ENCODE data around the gene DRICH1.
"Not testable (repeated sequence)": the region's sequence is repeated elsewhere in the genome, so short reads cannot be mapped to it uniquely, and the experiment has no call there.

DRICH1 gene, protein sequence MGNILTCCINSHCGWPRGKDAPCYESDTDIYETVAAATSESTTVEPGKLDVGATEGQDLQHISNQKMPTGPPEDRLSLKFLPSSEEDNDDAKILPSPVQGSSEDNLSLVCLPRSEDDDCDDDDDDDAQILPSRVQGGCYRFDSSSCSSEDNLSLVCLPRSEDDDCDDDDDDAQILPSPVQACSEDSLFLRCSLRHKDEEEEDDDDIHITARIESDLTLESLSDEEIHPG

DNA sequence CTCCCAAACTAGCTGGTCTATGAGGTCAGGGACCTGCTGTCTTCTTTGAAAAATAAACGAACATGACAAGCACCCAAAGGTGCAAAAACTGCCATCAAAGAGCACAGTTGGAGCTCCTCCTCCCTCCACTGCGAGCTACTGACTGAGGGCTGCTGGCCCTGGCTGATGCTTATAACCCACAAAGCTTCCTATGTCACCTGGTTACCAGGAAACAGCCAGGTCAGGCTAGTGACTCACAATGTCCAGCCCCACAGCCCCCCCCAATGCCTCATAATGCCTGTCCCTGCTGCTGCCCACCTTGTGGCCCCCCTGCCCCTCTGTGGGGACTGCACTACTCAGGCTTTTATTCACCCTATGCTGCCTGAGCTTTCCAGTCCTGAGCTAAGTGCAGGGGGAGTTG is at the start of gene DRICH1:
DRICH1 (minus strand) TSS at position 144 of the 400 bp plus-strand sequence. CDS start 298 bp downstream, outside the sequence.
- in situ Hi-C loops (cut with MboI; ENCODE audit: low sequenced_read_pairs), result no loop called here

DNA sequence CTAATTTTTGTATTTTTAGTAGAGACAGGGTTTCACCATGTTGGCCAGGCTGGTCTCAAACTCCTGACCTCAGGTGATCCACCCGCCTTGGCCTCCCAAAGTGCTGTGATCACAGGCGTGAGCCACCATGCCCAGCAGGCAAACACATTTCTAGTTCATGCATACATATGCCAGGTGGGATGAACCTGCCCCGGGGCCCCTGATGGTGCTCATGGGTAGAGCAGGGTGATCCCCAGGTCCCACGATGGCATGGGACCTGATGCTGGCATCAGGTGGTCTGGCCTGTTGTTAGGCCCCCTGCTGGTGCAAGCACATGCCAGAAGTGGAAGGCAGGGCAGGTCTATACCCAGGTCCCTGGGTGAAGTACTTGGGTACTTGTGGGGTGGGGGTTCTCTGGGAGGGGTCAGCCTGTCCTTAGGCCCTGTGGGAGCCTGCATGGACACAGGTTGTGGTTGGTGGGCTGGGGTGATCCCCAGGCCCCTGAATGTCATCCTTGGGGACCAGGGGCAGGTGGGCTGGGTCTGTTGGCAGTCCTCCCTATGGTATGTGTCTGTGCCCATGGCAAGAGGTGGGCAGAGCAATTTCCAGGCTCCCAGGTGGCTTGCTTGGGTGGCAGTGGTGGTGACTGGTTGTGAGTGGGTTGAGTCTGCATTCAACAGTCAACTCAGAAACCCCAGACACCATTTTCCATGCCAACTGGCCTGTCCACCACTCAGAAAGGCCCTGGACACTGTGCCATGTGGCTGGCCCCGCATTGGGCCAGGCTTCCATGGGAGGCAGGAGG is 49.1 kb upstream of the DRICH1 start:
- in situ Hi-C loops (cut with MboI; ENCODE audit: low sequenced_read_pairs), result no loop called here

DNA sequence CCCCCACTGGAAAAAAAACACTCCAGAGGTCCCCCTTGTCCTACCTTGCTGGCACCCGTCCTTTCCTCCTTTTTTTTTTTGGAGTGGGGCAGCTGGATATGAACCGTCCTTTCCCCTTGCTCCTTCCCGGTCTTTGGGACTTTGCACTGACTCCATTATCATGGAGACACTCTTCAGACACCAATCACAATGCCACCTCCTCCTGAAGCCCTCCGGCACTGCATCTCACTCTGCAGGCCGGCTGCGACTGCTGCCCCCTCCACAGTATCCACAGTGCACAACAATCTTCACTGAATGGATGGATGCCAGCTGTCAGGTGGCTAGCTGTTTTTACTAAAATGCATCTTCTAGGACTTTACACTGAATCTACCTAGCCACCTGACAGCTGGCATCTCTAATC is 46.0 kb upstream of the DRICH1 start:
- in situ Hi-C loops (cut with MboI; ENCODE audit: low sequenced_read_pairs), result no loop called here

DNA sequence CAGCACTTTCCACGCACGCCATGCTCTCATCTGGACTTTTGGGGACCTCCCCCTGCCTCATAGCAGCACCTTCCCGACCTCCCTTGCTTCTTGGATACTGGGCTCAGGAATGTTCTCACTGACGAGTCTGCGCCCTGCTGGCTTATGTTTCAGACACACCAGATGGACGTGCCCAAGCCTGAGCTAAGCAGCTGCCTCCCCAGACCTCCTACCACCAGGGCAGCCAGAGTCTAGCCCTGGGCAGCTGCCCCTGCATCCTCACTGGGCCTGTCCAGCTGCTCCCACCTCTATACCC is 45.5 kb upstream of the DRICH1 start:
- in situ Hi-C loops (cut with MboI; ENCODE audit: low sequenced_read_pairs), result no loop called here

DNA sequence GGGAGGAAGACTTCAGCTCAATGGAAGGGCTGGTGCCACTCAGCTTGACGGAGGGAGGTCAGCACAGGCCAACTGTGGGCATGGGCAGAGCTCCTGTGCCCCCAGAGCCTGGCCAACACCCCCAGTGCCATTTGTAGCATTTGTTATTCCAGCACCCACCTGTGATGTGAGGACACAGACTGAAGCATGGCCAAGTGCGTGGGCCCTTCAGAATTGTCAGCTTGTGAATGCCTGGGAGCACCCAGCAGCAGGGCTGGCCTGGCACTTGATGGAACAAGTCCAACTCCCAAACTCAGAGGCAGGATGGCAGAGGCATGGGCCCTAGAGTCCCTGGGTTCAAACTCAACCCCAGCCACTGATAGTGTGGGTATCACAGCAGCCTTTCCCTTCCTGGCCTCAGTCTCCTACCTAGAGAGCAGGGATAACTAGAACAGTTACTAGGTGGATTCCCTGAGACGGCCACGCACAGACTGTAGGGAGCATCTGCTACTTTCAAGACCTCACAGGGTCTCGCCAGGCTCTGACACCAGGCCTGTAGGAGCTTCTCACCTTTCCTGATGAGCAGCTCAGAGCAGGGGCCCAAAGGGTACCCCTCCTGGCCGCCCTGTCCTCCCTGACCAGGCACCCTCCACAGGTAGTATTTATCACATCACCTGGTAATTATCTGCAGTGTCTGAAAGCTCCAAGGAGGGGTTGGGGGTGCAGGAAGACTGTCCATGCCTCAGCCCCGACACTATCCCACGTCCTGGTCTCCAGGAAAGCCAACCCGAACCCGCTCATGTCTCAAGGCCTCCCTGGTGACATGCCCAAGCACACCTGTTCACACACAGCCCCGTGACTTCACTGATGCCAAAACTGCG is 45.0 kb upstream of the DRICH1 start:
- in situ Hi-C loops (cut with MboI; ENCODE audit: low sequenced_read_pairs), result not testable (repeated sequence)

DNA sequence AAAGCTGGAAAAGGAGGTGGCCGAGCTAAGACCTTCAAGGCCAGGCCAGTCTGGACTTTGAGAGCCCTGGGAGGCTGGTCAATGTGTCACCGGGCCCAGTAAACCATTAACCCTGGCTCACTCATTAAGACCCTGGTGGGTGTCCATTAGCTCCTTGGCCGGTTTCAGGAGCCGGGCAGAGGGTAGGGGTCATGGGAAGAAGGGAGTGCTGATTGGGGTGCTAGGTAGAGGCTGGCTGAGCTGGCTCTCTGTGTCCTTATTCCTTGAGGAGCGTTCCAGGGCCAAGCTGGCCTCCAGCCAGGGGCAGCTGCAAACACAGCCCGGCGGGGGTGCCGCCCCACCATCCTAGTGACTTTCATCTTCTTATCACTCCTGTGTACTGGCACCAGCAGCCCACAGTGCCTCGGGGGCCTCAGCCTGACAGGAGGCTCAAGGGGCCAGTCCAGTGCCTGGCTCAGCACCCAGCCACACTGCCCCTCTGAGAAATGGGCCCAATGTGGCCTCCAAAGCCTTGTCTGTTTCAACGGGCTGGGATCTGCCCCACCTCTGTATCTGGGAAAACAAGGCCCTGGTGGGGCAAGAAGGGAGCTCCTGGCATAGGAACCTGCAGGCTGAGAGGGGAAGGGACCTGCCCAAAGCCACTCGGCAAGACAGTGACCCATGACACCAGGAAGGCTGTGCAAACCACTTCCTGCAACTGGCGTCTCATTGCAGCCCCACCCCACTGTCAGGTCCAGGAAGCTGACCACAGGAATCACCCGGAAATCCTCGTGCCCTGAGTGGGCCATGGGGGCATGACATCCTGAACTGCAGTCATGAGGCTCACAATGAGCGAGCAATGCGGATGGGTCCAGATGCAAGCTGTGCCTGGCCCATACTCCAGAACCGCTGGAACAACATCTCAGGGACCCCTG is 43.6 kb upstream of the DRICH1 start:
- in situ Hi-C loops (cut with MboI; ENCODE audit: low sequenced_read_pairs), result no loop called here

DNA sequence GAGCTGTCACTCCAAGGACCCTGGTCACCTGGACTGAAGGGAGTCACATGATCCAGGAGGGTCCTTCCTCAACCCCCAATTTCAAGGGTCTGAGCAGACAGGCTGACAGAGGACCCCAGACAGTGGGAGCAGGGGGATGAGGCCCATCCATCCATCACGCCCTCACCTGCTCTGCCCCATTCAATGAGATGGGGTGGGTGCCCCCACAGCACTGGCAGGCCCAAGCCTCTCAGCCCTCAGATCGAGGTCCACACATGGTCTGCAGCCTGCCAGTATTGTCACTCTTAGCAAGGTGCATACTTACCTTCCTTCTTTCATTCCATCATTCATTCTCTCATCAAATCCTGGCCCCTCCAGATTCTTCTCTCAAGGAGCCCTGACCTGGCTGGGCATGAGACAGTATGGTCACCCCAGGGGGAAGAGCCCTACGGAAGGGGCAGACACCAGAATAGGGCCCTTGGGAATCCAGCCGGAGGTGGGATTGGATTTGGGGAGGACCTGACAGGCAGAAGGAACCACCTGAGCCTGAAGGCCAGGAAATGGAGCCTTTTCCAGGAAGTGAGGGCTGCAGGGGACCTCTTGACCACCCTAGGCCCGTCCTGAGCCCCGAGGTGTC is 42.9 kb upstream of the DRICH1 start:
- in situ Hi-C loops (cut with MboI; ENCODE audit: low sequenced_read_pairs), result not testable (repeated sequence)

DNA sequence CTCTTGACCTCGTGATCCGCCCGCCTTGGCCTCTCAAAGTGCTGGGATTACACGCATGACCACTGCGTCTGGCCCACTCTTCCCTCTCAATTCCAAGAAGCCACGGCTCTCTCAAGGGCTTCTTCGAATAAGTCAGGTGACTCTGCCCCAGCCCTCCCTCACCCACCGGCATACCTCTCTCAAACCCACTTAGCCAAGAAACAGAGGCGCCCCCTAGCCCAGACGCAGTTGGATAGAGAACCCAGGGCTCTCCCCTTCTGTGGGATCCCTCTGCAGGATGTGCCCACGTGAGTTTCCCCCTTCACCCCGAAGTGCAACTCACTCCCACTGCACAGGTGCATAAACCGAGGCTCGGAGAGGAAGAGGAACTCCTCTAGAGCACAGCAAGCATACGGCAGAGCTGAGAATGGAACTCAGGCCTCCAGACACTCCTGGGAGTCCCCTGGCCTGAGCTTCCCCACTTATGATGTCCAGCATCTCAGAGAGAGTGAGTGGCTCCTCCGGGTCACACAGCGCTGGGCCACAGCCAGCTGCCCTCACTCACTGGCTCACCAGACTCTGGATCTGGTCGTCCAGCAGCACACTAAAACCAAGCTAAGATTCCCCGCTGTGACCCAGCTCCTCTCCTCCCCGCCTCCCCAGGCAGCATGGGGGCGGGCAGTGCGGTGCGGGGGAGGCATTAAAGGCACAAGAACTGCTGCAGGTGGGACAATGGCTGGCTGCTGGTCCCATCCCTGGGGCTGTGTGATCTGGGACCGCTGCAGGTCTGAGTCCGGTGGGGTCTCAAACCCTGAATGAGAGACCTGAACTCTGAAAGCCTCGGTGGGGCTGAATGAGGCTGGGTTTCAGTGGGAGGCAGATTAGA is 41.9 kb upstream of the DRICH1 start:
- in situ Hi-C loops (cut with MboI; ENCODE audit: low sequenced_read_pairs), result no loop called here

DNA sequence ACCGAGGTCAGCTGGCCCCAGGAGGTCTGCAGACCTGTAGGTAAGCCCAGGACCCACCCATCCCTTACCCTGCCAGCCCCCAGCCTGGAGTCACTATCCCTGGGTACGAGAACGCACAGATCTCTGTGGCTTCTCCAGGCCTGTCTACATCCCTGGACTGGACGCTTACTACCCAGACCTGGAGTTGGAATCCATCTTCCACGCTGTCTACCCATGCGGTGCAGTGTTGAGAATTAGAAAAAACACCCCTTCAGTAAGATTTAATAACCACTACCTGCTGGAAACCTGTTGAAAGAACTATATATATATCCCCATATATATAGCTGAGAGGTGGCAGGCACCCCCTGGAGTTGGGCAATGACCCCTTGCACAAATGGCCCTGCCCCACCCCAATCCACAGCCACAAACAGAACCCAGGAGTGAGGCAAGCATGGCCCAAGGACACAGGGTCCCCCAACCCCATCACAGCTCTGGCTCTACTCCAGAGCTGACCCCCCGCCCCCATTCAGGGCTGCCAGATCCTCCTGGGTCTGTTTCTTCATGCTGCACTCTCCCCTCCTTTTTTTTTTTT is 41.0 kb upstream of the DRICH1 start:
- in situ Hi-C loops (cut with MboI; ENCODE audit: low sequenced_read_pairs), result no loop called here

DNA sequence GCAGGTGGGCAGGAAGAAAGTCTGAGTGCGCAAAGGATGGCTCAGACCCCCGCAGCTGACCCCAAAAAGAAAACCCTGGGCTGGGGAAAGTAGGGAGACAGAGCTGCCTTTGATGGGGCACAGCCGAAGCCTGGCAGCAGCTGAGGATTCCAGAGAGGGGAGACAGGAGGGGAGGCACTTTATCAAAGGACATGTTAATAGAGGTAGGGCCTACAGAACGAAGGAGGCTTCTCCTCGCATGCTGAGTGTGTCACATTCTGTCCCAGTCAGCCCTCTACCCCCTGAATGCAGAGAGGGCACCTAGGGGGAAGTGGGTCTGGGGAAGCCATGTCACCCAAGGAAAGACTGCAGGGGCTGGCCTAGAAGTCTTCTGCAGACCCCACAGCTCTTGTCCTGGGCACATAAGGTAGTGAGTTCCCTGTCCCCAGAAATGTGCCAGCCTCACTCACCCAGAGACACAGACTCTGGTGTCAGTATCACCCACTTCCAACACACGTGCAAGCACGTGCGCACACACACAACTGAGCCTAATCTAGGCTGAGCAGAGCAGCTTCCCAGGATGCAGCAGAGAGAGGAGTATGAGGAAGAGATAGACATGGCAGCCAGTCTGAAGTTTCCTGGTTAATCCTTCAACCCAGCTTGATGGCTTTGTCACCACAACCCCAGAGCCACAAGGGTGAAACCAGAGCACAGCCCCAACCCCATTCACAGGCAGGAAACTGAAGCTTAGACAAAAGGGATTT is 40.4 kb upstream of the DRICH1 start:
- in situ Hi-C loops (cut with MboI; ENCODE audit: low sequenced_read_pairs), result not testable (repeated sequence)

DNA sequence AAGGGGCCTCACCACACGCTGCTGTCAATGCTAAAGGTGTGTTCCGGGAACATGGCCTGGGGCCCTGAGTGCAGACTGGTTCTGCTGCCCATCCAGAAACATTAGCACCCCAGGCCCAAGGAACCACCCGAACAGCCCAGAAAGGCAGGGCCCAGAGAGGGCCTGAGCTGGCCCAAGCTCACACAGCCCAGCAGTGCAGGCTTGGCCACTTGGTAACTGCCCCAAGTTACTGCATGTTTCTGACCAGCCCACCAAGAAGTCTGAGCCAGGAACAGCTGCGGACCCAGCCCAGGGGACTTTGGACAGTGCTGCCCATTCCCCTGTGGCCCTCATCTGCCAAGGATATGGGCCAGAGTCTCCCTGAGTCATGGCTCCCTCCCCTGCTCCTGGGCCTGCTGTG is 39.3 kb upstream of the DRICH1 start:
- in situ Hi-C loops (cut with MboI; ENCODE audit: low sequenced_read_pairs), result not testable (repeated sequence)

DNA sequence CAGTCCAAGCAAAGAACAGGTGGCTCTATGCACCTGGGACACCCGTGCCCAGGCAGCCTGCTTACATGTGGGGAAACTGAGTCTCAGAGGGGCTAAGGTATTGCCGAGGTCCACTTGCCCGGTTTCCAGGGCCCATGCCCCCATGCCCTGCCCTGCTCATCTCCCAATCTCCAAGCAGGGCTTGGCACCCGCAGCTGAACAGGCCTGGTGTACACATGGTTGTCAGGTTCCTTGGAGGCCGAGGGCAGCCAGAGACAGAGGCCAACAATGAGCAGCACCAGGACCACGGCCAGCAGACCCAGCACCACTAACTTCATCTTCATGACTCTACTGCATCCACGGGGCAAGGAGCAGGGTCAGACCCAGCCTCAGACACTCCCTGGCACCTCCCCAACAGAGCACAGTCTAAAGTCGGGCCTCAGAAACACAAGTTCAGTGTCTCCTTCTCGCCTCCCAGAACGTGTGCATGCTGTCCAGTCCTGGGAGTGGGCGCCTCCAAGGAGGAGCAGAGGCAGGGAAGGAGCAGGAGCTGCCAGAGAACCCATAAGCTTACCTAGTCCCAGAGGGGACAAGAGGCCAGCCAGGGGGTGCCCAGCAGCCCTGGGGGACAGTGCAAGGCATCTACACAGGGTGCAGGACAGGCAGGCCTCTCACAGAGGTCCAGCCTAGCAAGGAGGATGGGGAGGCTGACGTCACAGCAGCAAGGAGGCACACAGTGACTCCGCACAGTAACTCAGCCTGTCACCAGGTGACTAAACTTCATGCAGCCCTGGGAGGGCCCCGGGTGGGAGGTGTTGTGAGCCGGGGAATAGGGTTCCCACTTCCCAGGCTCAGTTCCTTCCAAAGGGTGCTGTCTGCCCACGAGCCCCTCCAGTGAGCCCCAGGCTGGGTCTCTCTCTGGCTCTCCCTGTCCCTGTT is 38.5 kb upstream of the DRICH1 start:
- in situ Hi-C loops (cut with MboI; ENCODE audit: low sequenced_read_pairs), result no loop called here

DNA sequence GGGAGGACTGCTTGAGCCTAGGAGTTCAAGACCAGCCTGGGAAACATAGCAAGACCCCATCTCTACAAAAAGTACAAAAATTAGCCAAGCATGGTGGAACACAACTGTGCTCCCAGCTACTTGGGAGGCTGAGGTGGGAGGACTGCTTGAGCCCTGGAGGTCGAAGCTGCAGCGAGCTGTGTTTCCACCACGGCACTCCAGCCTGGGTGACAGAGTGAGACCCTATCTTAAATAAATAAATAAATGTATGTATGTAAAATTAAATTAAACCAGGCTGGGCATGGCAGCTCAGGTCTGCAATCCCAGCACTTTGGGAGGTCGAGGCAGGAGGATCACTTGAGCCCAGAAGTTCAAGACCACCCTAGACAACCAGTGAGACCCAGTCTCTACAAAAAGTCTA is 28.3 kb upstream of the DRICH1 start:
- in situ Hi-C loops (cut with MboI; ENCODE audit: low sequenced_read_pairs), result not testable (repeated sequence)

DNA sequence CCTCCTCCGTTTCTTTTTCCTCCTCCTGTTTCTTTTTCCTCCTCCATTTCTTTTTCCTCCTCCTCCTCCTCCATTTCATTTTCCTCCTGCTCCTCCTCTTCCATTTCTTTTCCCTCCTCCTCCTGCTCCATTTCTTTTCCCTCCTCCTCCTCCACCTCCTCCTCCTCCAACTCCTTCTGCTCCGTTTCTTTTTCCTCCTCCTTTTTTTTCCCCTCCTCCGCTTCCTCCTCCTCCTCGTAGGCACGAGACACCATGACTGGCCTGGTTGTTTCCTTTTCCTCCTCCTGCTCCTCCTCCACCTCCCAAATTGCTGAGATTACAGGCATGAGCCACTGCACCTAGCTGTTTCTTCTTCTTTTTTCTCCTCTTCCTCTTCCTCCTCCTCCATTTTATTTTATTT is 25.6 kb upstream of the DRICH1 start:
- in situ Hi-C loops (cut with MboI; ENCODE audit: low sequenced_read_pairs), result no loop called here

DNA sequence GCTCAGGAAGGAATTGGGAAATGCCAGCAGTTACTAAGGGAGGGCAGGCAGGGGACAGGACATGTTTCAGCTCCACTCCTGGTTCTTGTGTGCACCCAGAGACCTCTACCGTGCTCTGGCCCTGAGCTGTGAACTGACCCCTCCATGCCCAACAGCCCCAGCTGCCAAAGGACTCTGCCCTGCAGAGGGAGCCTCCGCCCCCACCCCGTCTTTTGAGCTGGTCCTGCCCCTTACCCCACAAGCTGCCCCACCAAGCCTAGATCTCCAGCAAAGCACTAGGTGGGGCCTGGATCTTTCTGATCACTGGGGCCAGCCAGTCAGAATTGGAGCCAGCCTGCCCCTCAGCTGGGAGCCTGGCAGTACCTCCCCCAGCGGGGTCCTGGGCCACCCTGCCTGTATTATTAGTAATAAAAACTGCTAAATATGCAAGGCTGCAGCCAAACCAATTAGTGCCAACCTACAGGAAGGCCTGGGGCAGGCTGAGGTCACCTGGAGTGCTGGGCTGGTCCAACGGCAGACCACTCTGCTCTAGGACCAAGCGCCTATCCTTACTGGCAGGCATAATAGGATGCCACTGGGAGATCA is 23.9 kb upstream of the DRICH1 start:
- in situ Hi-C loops (cut with MboI; ENCODE audit: low sequenced_read_pairs), result no loop called here

DNA sequence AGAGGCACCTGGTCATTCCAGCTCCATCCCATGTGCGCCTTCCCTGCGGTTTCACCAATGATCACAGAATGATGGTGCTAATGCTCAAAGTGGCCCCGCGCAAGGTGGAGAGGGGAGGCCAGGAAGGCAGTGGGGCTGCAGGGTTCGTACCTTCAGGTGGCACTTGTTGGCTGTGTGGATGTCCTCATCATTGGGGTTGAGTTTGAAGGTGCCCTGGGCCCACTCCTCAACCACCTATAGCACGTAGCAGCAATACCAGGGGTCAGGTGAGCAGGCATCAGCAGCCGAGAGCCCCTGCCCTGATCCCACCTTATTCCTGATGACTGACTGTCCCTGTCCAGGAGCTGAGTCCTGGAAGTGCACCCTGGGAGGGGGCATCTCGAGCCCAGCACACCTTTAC is 20.6 kb upstream of the DRICH1 start:
- in situ Hi-C loops (cut with MboI; ENCODE audit: low sequenced_read_pairs), result no loop called here

DNA sequence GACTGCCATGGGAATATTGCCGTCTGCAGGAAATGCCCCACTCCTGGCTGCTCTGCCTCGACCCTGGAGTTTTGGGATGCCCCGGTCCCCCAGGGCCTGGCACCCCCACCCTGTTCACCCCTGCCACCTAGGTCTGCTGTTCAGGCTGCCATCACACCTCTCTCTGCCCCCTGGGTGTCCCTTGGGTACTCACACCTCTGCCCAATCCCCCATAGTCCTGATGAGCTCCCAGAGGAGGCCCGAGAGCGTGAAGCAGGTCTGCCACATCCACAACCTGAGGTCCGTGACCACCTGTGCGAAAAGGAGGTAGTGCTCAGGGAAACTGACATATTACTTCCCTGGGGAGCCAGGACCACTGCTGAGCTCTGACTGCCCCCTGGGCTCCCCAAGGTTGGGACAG is 20.2 kb upstream of the DRICH1 start:
- in situ Hi-C loops (cut with MboI; ENCODE audit: low sequenced_read_pairs), result no loop called here

Data from HL-60/S4 (cell line).